Measurements from ENCODE around the gene MYO3B.

MYO3B gene

GRCh38 chr2:170310876-170311502 lies 133.0 kb downstream of the MYO3B start:
- Histone ChIP-seq H3K4me3 (replicated peaks; ENCODE audit: low read depth, low read length) (no peak overlapping the region), H3K27me3 (replicated peaks; ENCODE audit: control insufficient read depth, insufficient read depth, low read length) (no peaks in the 10 kb centered on the region), H3K36me3 (ENCODE audit: control insufficient read depth, insufficient read depth, low read length) (no peaks in the 10 kb centered on the region)
- no peak for DNase-seq (ENCODE audit: extremely low read depth, insufficient read length)
- no peak for TF ChIP-seq CTCF (IDR thresholded peaks at IDR 0.05; ENCODE audit: insufficient read depth, low read length, poor library complexity, severe bottlenecking)

GRCh38 chr2:170313347-170313991 lies 135.5 kb downstream of the MYO3B start:
- H3K36me3 ChIP-seq (ENCODE audit: control insufficient read depth, insufficient read depth, low read length), result no peaks in the 10 kb centered on the region
- no peak for DNase-seq (ENCODE audit: extremely low read depth, insufficient read length)
- no peak overlapping the region for H3K4me3 ChIP-seq (replicated peaks; ENCODE audit: low read depth, low read length)
- no peak for TF ChIP-seq CTCF (IDR thresholded peaks at IDR 0.05; ENCODE audit: insufficient read depth, low read length, poor library complexity, severe bottlenecking)
- H3K27me3 ChIP-seq (replicated peaks; ENCODE audit: control insufficient read depth, insufficient read depth, low read length), result no peaks in the 10 kb centered on the region

GRCh38 chr2:170313992-170314348 lies 136.0 kb downstream of the MYO3B start:
- Histone ChIP-seq H3K4me3 (replicated peaks; ENCODE audit: low read depth, low read length) (no peak overlapping the region), H3K27me3 (replicated peaks; ENCODE audit: control insufficient read depth, insufficient read depth, low read length) (no peaks in the 10 kb centered on the region), H3K36me3 (ENCODE audit: control insufficient read depth, insufficient read depth, low read length) (no peaks in the 10 kb centered on the region)
- no peak for DNase-seq (ENCODE audit: extremely low read depth, insufficient read length)
- TF ChIP-seq CTCF (IDR thresholded peaks at IDR 0.05; ENCODE audit: insufficient read depth, low read length, poor library complexity, severe bottlenecking), result no peak

GRCh38 chr2:170314744-170315447 lies 136.9 kb downstream of the MYO3B start:
- Histone ChIP-seq H3K36me3 (ENCODE audit: control insufficient read depth, insufficient read depth, low read length) (no peaks in the 10 kb centered on the region), H3K4me3 (replicated peaks; ENCODE audit: low read depth, low read length) (no peak overlapping the region), H3K27me3 (replicated peaks; ENCODE audit: control insufficient read depth, insufficient read depth, low read length) (no peaks in the 10 kb centered on the region)
- no peak for TF ChIP-seq CTCF (IDR thresholded peaks at IDR 0.05; ENCODE audit: insufficient read depth, low read length, poor library complexity, severe bottlenecking)
- no peak for DNase-seq (ENCODE audit: extremely low read depth, insufficient read length)

- Histone ChIP-seq H3K36me3 (ENCODE audit: control insufficient read depth, insufficient read depth, low read length) (no peaks in the 10 kb centered on the region), H3K4me3 (replicated peaks; ENCODE audit: low read depth, low read length) (no peak overlapping the region), H3K27me3 (replicated peaks; ENCODE audit: control insufficient read depth, insufficient read depth, low read length) (no peaks in the 10 kb centered on the region)
- TF ChIP-seq CTCF (IDR thresholded peaks at IDR 0.05; ENCODE audit: insufficient read depth, low read length, poor library complexity, severe bottlenecking), result no peak
- no peak for DNase-seq (ENCODE audit: extremely low read depth, insufficient read length)
Observed at GRCh38 chr2:170320948-170321347, 143.0 kb downstream of the MYO3B start.
